LNCAP (cell line): Measurements from ENCODE around the gene MAB21L2.

Experiments
- TF ChIP-seq, protein P1 (sequence below): fragments of 450-650 bp; IDR thresholded peaks from 2 replicates; pipeline ENCODE4 v1.5.1; 2017; ENCODE audit warnings: mild to moderate bottlenecking

Gene MAB21L2

DNA sequence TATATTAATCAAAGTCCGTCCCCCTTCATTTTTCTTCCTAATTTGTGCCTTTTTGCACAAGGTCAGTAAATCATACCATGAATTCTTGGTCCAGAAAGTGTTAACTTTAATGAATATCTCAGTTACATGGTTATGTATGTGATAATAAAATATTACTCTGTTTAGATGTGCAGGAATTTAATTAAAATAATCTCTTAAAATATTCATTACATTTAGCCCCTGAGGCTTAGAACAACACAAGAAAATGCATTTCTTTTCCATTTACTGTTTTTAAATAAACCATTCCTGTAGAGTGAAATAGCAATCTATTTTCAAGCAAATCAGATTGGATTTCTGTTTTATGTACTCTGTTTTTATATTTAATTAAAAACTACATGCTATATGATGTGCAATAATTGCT, 17.6 kb downstream of the MAB21L2 start:
- TF ChIP-seq, protein P1, sequence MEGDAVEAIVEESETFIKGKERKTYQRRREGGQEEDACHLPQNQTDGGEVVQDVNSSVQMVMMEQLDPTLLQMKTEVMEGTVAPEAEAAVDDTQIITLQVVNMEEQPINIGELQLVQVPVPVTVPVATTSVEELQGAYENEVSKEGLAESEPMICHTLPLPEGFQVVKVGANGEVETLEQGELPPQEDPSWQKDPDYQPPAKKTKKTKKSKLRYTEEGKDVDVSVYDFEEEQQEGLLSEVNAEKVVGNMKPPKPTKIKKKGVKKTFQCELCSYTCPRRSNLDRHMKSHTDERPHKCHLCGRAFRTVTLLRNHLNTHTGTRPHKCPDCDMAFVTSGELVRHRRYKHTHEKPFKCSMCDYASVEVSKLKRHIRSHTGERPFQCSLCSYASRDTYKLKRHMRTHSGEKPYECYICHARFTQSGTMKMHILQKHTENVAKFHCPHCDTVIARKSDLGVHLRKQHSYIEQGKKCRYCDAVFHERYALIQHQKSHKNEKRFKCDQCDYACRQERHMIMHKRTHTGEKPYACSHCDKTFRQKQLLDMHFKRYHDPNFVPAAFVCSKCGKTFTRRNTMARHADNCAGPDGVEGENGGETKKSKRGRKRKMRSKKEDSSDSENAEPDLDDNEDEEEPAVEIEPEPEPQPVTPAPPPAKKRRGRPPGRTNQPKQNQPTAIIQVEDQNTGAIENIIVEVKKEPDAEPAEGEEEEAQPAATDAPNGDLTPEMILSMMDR, result no peak

DNA sequence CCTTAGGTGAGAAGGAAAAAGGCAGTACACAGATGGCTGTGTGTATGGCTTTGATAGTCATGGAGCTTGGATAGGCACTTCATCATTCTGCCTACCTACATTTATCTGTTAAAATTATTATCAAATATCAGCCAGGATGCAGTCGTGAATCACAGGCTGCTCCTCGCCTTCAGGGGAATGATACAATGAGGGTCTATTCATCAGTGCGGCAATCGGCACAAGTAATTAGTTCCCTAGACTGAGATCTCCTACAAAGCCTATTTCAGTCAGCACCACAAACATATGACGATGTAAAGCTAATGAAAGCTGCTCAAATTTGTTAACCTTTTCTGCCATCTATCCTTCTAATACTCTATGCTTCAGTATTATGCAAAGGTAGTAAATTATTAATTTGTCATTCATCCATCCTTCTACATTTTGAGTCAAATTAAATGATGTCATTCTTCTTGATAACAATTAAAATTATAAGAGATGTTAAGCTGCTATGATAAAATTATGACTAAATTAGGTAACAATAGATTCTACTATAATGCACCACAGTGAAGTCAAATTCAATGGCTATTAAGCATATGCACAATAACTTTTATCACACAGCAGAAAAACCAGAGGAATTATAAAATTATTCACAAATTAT, 19.0 kb downstream of the MAB21L2 start:
- TF ChIP-seq, protein P1, result no peak

DNA sequence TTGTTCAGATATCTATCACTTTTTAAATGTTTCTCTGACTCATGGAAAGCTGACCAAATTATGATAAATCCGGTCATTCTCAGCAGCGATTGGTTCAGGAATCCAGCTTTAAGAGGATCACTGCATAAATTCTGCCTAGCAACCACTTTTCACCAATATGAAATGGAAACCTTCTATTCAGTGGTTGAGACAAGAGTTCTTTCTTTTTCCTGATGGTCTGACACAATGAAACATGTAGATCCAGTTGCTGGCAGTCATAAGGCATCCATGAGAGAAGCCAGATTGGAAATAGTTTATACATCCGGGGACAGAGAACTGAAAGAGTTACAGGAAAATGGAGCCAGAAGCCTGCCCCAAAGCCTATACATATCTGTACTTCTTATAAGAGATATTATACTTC, 27.2 kb downstream of the MAB21L2 start:
- TF ChIP-seq, protein P1, result no peak

DNA sequence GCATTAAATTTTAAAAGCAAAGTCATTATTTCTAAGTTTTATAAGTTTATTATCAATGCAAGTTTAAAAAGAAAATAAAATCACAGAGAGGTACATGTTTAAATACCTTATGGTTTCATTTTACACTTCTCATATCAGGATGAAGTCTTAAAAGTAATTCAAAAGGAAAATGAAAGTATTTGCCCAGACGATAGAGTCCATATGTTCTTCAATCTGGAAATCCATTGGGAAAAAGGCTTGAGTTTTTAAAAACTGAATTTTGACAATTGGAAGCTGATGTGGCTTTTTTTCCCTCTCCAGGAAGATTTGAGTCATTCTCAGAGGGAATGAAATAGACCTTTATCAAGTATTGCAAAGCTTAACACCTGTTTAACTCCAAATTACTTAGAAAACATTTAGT, 37.1 kb downstream of the MAB21L2 start:
- TF ChIP-seq, protein P1, result no peak

DNA sequence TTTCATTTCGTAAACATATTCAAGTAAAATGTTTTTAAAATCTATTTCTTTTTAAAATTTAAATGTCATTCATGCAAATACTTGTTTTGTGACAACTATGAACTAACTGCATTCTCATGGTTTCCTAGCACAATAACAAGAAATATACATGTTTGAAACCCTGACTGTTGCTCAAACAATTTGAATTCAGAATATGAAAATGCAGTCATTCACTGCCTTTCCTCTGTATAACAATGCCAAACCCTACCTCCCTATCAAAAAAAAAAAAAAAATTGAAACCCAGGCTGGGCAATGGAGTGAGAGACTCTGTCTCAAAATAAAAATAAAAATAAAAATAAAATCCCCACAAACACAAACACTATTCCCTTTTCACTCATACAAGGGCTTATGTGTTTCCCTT, 42.1 kb downstream of the MAB21L2 start:
- TF ChIP-seq, protein P1, result no peak

DNA sequence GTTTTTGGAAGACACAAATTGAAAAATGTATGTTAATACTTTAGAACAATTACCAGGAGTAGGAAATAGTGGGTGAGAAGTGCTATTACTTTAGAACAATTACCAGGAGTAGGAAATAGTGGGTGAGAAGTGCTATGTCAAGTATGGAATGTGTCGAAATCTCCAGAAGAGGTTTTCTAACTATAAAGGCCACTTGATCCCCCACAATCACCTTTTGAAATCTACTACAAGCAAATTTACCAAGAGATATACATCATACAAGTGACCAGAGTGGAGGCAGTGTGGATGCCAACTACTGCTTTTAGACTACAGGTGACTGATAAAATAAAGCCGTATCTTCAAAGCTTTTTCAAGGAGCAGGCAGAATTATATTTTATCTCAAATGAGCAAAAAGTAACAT, 43.1 kb downstream of the MAB21L2 start:
- TF ChIP-seq, protein P1, result no peak

DNA sequence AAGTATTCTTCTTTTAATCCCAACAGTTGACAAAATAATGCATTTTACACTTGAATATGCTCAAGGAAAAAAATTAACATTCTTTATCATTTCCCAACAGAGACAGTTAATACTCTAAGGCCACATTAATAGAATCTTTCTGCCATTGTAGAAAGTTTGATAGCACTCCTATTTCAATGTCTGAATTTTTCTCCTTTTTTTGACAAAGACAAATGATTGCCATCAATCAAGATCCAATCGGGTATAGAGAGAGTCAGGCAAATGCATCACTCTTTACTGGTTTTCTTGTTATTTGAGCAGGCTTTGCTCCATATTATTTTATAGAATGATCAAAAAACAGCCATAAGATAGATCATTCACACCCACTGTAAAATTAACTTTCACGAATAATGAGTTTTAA, 46.1 kb downstream of the MAB21L2 start:
- TF ChIP-seq, protein P1, result no peak

DNA sequence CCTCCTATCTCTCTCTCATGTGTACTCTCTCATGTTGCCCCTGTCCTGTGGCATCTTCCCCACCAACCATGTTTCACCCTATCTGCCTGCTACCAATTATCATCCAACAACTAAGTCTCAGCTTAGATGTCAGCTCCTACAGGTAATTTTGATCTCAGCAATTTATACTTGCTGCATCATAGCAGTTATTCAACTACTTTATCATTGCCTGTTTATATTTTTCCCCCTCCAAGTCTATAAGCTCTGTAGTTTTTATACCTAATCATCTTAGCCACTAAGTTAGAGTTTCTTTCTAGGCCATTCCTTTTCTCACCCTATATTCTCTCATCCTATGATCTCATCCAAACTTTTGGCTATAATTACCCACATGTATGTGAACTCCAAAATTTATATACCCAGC, 50.7 kb downstream of the MAB21L2 start:
- TF ChIP-seq, protein P1, result no peak
